ENCODE measurements around the gene NCAPH2. TPM values are rescaled to one million over a fixed set of nuclear protein-coding genes. Genes with fewer than 3 reads are reported as not detected.

Gene NCAPH2
- total and polyA plus RNA-seq, 2 of the 13 experiments (the other 11 are each of a cell fraction or from before 2014, with no cell fraction given): 28.1 to 64.4 TPM

DNA sequence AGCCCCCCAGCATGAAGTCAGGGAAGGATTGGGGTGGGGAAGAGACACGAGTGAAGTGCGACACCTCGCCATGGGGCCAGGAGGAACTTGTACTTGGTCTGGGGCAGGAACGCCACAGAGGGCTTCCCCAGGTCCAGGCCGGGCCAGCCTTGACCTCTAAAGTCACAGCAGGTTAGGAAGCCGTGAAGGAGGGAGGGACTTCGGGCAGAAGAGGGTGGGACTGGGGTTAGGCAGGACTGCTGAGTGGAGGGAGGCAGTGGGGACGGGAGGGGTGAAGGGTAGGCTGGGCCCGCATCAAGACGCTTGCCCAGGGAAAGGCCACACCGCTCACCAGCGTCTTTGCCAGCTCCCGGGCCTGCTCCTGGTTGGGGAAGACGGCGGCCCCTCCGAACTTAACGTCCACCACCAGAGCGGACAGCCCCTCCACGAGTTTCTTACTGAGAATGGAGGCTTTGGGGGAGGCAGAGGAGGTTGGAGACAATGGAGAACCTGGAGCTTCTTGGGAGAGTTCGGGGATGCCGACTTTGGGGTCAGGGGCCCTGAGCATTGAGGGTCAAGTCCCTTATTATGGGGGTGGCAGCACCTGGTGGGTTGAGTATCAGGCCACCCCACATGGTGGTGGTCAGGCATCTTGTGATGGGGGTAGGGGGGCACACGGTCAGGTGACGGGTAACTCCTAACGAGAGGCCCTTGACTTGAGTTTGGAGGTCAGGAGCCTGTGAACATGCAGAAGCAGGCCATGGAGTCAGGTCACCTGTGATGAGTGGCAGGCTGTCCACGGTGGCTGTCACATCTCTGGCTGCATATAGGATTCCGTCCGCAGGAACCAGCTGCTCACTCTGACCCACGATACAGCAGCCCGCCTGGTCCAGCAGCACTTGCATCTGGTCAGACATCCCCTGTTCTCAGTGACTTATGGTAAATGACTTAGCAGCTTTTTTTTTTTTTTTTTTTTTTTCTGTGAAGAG lies 19.1 kb downstream of the NCAPH2 start:
- peak overlapping the region; percentile 91 for H3K9ac ChIP-seq (ENCODE audit: insufficient read depth, low read depth, low read length)
- peaks cover 20% of the 10 kb centered on the region for H3K79me2 ChIP-seq (ENCODE audit: insufficient read depth, low read length)
- H3K27ac ChIP-seq (ENCODE audit: extremely low read length, insufficient read depth, low read length): peak overlapping the region; percentile 94
- ChIA-PET CTCF (ENCODE audit: low intra/inter-chr PET ratio, low total read pairs) (no interaction called here), POLR2A (interaction anchor here (0.6 to 4.2 kb wide), 8 partner anchors 19 to 276 kb away, joined by 3 to 97 read pairs (median 3); partner anchors contain the start of genes ARSA, HDAC10, LMF2 and NCAPH2)
- H3K9me3 ChIP-seq (ENCODE audit: low read length): no peaks in the 10 kb centered on the region
- DNase-seq (ENCODE audit: low spot score) (peak; percentile 70), FAIRE-seq (peak; percentile 72), ATAC-seq (peak; percentile 29)
- WGBS (ENCODE audit: low lambda C conversion rate): 16% methylated on average over 20 of the region's 29 CpGs
- H3K36me3 ChIP-seq (replicated peaks in 1 of 2; ENCODE audit: control insufficient read depth in 1 of 2, insufficient read depth in 2 of 2, low read length in 2 of 2): peaks cover 3 to 16% of the 10 kb centered on the region in 2 experiments; a peak in 4 of 5 replicates
- H3K4me3 ChIP-seq (replicated peaks in 1 of 3; ENCODE audit: insufficient read depth in 1 of 3, low read depth in 2 of 3, low read length in 3 of 3): peak overlapping the region; percentile 70 to 84 (median 83)
- no peak overlapping the region for H2AFZ ChIP-seq (ENCODE audit: low read length)
- intact Hi-C loops (cut with micrococcal nuclease; ENCODE audit: unreplicated experiment): loop anchor here (5.0 kb wide), 1 partner anchor 35 kb away; the partner anchor contains the start of gene SYCE3
- H4K20me1 ChIP-seq (ENCODE audit: insufficient read depth, low read length): peaks cover 19% of the 10 kb centered on the region
- in situ Hi-C loops (cut with HindIII; ENCODE audit: extremely low pct_ligation_motif_present, low pct_unique_long_range_greater_than_20kb): no loop called here
- peak overlapping the region; percentile 100 for H3K4me2 ChIP-seq (ENCODE audit: low read depth, low read length)
- H3K27me3 ChIP-seq (ENCODE audit: control insufficient read depth in 1 of 2, insufficient read depth in 2 of 2, low read length in 2 of 2): no peaks in the 10 kb centered on the region
- H3K4me1 ChIP-seq (ENCODE audit: insufficient read depth, low read length): peaks cover 61% of the 10 kb centered on the region
- TSS peak; percentile 34 for BruUV-seq (replicated peaks)
- TF ChIP-seq KDM2A (CRISPR knock-in tag; IDR thresholded peaks at IDR 0.05; ENCODE audit: borderline replicate concordance, low read depth) (0 out of 2 replicates have a peak, but pooled peaks have one; percentile 71), ZNF878 (CRISPR knock-in tag; IDR thresholded peaks at IDR 0.05) (no peak), PHB2 (IDR thresholded peaks at IDR 0.05; ENCODE audit: partially characterized antibody) (no peak), ZNF331 (CRISPR knock-in tag; IDR thresholded peaks at IDR 0.05) (0 out of 2 replicates have a peak, but pooled peaks have one; percentile 16), EEA1 (CRISPR knock-in tag; IDR thresholded peaks at IDR 0.05; ENCODE audit: borderline replicate concordance) (no peak), AFF4 (CRISPR knock-in tag; IDR thresholded peaks at IDR 0.05) (no peak)
- TF ChIP-seq, protein P1, sequence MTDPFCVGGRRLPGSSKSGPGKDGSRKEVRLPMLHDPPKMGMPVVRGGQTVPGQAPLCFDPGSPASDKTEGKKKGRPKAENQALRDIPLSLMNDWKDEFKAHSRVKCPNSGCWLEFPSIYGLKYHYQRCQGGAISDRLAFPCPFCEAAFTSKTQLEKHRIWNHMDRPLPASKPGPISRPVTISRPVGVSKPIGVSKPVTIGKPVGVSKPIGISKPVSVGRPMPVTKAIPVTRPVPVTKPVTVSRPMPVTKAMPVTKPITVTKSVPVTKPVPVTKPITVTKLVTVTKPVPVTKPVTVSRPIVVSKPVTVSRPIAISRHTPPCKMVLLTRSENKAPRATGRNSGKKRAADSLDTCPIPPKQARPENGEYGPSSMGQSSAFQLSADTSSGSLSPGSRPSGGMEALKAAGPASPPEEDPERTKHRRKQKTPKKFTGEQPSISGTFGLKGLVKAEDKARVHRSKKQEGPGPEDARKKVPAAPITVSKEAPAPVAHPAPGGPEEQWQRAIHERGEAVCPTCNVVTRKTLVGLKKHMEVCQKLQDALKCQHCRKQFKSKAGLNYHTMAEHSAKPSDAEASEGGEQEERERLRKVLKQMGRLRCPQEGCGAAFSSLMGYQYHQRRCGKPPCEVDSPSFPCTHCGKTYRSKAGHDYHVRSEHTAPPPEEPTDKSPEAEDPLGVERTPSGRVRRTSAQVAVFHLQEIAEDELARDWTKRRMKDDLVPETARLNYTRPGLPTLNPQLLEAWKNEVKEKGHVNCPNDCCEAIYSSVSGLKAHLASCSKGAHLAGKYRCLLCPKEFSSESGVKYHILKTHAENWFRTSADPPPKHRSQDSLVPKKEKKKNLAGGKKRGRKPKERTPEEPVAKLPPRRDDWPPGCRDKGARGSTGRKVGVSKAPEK (CRISPR knock-in tag; IDR thresholded peaks at IDR 0.05; ENCODE audit: borderline replicate concordance): peak; percentile 60; the same call in 1 of the 2 replicates
- TF ChIP-seq, protein P2, sequence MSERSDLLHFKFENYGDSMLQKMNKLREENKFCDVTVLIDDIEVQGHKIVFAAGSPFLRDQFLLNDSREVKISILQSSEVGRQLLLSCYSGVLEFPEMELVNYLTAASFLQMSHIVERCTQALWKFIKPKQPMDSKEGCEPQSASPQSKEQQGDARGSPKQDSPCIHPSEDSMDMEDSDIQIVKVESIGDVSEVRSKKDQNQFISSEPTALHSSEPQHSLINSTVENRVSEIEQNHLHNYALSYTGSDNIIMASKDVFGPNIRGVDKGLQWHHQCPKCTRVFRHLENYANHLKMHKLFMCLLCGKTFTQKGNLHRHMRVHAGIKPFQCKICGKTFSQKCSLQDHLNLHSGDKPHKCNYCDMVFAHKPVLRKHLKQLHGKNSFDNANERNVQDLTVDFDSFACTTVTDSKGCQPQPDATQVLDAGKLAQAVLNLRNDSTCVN (CRISPR knock-in tag; IDR thresholded peaks at IDR 0.05; ENCODE audit: borderline replicate concordance): 0 out of 2 replicates have a peak, but pooled peaks have one; percentile 56
- TF ChIP-seq, protein P3, sequence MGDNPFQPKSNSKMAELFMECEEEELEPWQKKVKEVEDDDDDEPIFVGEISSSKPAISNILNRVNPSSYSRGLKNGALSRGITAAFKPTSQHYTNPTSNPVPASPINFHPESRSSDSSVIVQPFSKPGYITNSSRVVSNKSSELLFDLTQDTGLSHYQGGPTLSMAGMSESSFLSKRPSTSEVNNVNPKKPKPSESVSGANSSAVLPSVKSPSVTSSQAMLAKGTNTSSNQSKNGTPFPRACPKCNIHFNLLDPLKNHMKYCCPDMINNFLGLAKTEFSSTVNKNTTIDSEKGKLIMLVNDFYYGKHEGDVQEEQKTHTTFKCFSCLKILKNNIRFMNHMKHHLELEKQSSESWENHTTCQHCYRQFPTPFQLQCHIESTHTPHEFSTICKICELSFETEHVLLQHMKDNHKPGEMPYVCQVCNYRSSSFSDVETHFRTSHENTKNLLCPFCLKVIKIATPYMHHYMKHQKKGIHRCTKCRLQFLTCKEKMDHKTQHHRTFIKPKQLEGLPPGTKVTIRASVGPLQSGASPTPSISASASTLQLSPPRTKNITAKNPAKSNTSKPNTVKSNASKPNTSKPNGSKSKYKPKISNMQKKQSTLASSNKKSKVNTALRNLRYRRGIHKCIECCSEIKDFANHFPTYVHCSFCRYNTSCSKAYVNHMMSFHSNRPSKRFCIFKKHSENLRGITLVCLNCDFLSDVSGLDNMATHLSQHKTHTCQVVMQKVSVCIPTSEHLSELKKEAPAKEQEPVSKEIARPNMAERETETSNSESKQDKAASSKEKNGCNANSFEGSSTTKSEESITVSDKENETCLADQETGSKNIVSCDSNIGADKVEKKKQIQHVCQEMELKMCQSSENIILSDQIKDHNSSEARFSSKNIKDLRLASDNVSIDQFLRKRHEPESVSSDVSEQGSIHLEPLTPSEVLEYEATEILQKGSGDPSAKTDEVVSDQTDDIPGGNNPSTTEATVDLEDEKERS (CRISPR knock-in tag; IDR thresholded peaks at IDR 0.05): no peak

Measured in HepG2 (cell line).